ENCODE results near the gene TMEM62.

TMEM62 gene

DNA sequence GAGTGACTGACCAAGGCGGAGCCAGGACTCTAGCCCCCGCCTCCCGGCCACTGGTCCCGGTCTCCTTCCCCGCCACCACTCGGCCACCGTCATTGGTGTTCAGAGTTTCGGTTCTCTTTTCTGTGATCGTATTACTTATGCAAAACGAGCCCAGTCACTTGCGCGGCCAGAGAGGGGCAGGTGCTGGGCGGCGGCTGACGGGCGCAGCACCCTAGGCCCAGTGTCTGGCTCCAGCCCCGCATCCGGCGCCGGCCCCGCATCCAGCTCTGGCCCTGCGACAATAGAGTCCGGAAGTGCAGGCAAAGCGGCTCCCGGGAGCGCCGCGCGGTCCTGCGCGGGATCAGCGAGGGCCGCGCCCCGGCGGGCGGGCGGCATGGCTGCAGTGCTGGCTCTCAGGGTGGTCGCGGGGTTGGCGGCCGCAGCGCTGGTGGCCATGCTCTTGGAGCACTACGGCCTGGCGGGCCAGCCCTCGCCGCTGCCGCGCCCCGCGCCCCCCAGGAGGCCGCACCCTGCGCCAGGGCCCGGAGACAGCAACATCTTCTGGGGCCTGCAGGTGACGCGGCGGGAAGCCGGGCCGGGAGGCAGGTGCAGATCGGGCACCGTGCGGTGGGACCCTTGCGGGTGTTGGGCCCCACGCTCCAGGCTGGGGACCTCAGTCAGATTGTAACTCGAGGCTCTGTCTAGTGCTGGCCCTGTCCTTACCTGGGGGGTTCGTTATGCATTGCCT, at the start of gene TMEM62:
Gene TMEM62, plus strand, starts transcription at position 157 of the 727 bp plus-strand sequence. Its CDS starts 217 bp downstream, at position 374.
- DNase-seq = peak; percentile 90 to 94

DNA sequence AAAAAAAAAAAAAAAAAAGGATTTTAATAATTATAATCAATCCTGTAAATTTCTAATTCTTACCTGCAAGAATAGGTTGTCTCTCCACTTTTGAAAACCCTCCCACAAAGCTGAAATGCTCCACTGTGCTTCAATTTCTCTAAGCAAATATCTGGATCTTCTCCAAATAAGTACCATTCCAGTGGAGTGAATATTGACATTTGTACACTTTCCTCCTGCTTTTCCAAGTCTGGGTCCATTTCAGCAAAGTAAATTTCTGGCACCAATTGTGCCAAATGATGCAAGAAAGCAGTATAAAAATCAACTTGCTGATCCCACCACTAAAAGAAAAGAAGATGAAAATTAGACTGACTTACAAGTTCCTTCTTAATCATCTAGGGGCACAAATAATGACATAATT, 47.5 kb upstream of the TMEM62 start:
- no peak for DNase-seq

DNA sequence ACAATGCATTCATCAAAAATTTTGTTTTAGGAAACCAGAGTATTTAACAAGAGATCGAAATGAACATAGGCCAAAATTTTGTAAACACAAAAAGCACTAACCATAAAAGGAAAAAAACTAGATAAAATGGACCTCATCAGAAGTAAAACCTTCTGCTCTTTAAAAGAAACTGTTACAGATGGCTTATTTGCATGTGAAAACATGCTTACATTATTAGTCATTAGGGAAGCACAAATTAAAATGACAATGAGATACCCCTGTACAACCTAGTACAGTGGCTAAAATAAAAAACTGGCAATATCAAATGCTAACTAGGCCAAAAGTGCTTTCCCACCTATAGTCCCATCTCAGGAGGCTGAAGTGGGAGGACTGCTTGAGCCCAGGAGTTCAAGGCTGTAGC, 46.8 kb upstream of the TMEM62 start:
- no peak for DNase-seq

DNA sequence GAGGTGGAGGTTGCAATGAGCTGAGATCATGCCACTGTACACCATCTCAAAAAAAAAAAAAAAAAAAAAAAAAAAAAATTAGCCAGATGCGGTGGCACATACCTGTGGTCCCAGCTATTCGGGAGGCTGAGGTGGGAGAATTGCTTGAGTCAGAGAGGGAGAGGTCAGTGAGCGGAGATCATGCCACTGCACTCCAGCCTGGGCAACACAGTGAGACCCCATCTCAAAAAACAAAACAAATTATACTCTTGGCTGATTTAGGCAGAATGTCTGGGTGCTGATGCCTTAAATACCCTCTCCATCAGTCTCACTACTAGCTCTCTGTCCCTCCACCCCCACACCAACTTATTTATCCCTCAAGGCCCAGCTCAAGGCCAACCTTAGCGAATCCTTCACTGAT, 41.5 kb upstream of the TMEM62 start:
- DNase-seq = no peak

DNA sequence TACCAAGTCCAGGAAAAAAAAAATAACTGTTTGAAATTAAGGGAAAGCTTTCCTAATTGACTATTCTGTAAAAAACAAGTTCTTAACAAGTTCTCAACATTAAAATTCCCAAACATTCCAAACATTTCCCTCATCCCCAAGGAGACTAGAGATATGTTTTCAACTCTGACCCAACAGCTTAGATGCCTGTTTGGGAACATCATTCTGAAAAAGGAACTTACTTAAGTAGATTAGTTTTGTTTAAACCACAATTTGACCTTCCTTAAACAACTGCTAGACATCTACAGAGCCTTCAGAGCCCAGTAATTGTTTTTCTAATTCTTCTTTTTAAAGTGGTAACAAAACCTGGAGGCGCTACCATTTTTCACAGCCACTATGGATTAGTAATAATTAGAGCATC, 40.4 kb upstream of the TMEM62 start:
- peak; percentile 28 to 44 for DNase-seq

DNA sequence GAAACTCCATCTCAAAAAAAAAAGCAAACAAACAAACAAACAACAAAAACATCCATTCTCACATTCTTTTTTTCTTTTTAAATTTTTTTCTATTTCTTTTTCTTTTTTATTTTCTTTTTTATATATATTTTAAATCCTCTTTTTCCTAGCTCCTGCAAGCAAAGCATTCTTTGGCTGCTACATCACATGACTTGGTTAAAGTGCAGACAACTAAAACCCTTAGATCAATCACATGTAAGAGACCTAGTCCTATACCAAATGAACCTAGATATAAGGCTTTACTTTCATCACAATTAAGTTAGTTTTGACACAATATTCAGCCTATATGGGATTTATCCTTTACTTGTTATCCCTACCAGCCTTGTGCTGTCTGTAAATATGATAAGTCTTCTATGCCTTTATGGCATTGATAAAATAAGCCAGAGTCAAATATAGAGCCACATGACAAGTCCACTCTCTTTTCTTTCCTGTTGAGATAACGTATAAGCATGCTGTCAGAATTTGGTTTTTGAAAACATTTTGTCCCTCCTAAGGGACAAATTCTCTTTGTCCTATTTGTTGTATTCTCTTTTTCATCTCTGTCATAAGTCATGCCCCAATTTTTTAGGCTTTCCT, 38.9 kb upstream of the TMEM62 start:
- DNase-seq = no peak

DNA sequence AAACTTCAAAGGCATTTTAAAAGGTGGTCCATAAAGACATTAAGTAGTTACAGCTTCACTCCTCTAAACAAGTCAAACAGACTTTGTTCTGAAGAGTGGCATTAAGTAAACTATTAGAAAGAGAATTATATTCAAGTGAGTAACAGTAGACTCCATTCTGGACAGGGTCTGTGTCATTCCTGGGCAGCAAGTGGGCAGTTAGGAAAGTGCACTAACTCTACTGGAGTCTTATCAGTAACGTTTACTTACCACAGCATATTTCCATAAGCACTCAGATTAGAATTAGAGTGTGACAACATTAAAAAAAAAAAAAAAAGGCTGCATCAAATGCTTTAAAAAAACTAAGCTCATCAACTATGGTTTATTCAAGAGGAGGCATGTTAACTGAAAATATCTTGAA, 38.1 kb upstream of the TMEM62 start:
- DNase-seq = no peak

DNA sequence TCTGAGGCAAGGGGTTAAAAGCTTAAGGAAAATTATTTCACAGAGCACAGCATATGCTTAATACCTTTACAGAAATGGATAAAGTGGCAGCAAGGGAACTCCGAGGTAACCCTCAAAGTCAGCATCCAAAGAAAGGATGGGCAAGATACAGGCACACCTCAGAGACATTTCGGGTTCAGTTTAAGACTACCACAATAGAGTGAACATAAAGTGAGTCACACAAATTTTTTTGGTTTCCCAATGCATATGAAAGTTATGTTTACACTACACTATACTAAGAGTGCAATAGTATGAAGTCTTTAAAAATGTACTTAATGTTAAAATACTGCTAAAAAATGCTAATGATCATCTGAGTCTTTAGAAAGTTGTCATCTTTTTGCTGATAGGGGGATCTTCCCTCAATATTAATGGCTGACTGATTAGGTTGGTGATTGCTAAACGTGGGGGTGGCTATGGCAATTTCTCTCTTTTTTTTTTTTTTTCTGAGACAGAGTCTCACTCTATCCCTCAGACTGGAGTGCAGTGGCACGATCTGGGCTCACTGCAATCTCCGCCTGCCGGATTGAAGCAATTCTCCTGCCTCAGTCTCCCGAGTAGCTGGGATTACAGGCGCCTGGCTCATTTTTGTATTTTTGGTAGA, 37.6 kb upstream of the TMEM62 start:
- no peak for DNase-seq

DNA sequence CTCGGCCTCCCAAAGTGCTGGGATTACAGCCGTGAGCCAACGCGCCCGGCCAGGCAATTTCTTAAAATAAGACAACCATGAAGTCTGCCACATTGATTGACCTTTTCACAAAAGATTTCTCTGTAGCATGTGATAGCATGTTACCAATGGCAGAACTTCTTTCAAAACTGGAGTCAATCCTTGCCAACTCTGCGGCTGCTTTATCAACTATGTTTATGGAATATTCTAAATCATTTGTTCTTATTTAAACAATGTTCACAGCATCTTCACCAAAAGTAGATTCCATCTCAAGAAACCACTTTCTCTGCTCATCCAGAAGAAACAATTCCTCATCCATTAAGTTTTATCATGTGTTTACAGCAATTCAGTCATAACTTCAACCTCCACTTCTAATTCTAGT, 37.0 kb upstream of the TMEM62 start:
- DNase-seq = no peak

DNA sequence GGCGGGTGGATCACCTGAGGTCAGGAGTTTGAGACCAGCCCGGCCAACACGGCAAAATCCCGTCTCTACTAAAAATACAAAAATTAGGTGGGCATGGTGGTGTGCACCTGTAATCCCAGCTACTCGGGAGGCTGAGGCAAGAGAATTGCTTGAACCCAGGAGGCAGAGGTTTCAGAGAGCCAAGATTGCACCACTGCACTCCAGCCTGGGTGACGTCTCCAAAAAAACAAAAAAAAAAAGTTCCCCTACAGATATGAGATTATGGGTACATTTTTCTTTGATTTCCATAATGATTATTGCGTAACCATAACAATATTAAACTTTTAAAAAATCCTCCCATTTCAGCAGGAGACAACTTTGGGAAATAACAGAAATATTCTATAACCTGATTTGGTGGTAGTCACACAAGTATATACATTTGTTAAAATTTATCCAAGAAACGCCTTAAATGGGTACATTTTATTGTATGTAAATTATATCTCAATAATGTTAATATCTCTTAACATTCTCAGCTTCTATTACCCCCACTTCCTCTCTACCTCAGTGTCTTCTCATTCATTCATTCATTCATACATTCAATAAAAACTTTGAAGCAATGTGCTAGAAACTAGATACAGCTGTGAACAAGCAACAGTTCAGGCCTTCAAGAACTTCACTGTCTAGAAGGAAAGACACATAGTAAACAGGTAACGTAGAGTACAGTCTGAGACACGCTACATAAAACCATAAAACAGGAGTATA, 34.1 kb upstream of the TMEM62 start:
- DNase-seq = no peak

DNA sequence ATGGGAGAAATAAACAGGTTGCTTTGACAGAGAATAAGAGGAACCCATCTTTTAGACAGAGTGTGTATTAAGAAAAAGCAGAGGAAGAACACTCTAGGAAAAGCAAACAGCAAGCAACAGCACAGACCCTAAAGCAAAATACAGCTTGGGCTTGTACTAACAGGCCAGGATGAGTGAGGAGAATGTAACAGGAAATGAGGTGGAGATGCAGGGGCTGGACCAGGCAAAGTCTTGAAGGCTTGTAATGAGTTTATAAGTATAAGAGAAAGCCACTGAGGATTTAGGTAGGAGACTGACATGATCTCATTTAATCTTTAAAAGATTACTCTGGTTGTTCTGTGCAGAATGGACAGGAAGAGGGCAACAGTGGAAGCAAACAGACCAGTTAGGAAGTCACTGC, 32.4 kb upstream of the TMEM62 start:
- DNase-seq = no peak

DNA sequence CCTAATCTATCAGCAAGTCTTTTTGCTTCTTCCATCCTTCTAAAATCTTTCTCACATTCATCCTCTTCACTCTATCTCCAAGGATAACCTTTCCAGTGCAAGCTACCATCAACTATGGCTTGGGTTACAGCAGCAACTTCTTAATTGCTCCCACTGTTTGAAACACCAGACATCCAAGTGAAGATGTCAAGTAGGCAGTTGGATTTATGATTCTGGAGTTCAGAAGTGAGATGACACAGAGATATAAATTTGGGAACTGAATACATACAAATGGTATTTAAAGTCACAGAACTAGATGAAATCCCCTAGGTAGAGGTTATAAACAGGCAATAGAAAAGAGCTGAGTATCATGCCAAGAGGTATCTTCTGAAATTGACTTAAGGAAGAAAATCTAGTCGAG, 31.2 kb upstream of the TMEM62 start:
- DNase-seq = no peak

DNA sequence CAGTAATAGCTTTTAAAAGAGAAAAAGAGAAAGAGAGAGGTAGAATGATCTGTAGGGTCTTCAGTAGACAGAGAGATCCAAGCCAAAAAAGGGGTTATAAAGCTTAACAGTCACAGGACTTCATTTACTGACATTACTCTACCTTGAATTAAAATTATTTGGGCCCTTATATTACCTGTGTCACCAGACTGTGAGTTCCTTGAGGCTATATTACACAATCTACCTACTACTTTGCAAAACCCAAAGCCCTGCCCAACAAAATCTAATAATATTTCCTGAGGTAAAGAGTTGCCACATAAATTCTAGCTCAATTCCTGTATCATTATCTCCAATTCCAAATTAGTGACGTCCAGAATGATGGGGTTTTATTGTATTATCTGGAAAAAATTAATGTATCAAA, 29.5 kb upstream of the TMEM62 start:
- no peak for DNase-seq

DNA sequence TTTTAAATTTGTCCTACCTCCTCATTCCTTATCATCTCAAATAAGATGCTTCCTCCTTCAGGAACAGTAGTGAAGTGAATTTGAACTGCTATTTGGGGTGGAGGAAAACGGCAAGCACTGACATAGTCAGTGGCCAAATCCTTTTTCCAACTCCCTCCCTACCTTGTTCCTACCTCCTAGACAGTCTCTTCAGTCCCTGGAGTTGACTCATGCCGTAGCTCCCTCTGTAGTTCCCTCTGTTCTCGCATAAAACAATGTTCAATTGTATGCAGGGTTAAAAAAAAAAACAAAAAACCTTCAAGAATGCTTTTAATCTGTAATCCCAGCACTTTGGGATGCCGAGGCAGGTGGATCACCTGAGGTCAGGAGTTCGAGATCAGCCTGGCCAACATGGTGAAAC, 29.0 kb upstream of the TMEM62 start:
- no peak for DNase-seq

DNA sequence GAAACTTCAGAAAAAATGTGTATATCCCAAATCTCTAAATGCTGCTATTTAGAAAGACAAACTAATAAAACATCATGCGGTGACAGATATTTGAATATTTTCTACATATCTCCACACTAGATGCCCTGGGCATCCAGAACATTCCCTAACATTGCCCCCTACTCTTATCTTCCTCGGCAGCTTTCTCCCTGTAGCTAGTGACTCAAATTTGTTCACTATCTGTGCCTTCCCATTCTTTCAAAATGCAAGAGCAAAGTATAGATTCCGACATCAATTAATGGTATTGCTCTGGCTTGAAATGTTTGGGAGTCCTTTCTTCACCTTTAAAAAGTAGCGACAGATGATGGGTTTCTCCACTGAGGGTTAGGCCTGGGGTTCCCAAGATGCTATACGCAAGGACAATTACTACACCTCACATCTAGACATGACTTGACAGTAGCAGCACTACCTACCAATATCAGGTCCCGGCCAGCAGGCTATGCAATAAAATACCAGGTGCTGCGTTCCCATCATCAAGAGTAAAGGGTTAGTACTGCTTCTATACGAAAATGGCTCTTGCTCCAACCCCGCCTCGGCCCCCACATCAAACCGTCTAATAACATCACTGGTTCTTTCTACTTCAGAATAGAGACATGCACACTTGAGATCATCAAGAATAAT, 28.2 kb upstream of the TMEM62 start:
- no peak for DNase-seq

DNA sequence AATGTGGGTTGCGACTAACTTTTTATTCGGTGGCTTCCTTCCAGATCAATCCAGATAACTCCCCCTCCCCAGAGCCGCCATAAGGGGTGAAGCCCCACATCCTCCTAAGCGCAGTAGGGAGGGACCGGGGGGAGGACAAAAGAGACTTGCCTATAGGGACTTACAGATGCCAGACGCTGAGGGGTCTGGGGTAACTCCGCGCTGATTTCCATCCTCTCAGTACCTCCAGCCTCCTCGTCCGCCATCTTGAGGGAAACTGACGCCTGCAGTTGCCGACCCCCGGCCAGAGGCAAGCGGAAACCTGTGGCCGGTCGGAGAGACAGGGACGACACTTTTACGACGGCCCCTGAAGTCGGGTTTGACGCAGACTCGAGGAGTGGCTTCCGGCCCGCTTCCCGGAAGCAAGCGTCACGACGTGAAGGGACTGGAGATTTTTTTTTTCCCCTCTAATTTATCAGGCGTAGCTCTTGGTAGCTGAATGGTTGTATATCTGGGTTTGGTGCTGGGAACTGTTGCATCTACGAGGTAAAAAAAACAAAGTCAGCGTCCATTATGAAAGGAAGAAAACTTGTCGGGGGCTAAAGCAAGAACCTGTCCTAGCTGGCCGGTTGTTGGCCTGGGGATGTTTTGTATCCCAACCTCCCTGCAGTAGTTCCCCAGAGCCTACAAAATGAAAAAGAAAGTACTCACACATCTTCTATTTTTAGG, 27.5 kb upstream of the TMEM62 start, which contains the start of gene UBR1:
Gene UBR1, minus strand, starts transcription at position 261 of the 708 bp plus-strand sequence. Its CDS starts 16 bp downstream, at position 245.
- peak; percentile 85 to 86 for DNase-seq

DNA sequence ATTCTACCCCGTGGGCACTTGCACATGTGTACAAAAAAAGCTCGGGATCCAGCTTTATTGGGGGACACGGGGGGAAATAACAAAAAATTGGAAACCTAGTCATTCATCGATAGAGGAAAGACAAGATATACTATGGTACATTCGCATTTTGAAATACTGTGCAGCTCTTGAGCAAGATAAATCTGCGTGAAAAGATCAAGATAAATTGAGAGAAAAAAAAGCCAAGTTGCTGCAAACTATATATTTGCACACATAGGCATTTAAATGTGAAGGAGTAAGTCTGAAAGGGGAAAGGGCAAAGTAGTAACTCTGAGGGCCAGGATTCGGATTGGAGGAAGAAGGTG, 26.9 kb upstream of the TMEM62 start:
- peak in 1 of 2 donors; percentile 37 for DNase-seq

DNA sequence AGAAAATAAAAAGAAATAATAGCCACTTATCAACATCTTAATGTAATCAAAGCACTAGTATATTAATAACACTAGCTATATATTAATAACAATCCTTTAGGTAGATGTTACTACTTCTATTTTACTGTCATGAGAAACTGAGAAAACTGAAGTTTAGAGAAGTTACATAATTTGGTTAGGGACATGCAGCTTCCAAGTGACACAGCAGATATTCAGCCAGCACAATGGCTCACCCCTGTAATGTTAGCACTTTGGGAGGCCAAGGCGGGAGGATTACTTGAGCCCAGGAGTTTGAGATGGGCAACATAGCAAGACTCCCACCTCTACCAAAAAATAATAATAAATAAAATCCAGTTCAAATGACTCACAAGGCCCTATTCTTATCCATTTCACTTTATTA, 25.6 kb upstream of the TMEM62 start:
- peak; percentile 44 to 51 for DNase-seq

DNA sequence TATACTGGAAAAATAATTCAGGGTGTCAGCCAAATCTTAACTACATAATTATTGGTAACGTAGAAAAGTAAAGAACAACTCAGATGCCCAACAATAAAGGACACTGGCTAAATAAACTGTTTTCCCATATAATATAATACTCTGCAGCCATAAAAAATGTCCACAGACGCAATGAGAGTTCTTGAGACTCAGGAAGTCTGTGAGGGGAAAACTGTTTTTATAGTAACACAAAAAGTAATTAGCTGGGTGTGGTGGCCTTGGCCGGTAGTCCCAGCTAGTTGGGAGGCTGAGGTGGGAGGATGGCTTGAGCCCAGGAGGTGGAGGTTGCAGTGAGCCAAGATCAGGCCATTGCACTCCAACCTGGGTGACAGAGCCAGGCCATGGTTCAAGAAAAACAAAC, 22.0 kb upstream of the TMEM62 start:
- no peak for DNase-seq

DNA sequence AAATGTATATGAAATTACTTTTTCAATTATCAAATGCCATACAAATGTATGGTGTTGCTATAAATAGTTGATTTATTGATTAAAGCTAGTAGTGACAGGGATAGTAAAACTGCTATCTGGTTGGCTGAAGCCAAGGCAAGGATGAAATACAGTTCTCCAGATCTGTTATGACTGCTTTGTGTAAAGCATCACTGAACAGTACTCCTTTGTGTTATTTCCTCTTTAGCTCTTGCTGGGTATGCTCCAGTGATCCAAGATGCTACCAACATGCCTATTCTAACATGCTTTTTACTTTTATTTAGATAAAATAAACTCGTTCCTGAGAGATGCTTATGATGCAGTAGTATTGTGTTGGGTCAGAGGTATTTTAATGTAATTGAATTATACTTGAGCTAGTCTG, 15.1 kb upstream of the TMEM62 start:
- DNase-seq = no peak

DNA sequence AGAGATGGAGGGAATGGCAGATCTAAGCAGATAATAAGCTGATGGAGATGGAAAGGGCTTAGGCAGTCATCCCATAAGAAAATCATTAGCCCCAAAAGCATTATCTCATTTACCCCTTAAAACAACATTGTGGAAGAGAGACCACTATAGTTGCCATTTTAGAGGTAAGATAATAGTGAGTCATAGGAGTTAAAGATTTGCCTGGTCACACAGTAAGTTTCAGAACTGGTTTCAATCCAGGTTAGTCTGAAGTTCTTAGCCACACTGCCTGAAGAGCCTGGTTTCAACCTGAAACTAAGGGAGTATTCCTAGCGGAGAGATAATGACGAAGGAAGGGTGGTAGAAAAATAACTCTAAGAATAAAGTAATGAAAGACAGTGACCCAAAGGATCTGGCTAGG, 14.6 kb upstream of the TMEM62 start:
- no peak for DNase-seq

DNA sequence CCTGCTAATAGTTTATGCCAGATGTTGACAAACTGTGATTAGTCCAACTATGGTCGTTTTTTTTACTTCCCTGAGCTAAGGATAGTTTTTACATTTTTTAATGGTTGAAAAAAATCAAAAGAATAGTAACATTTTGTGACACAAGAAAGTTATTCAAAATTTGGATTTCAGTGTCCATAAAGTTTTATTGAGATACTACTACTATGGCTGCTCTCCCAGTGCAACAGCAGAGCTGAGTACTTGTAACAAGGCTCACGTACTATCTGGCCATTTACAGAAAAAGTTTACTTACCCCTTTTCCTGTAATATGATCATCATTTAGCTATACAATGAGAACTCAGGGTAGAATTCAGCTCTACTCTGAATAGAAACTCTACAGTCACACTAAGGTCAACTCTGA, 11.5 kb upstream of the TMEM62 start:
- DNase-seq = no peak
